ENCODE results near the gene PDE4B. TPM values are rescaled to one million over a fixed set of nuclear protein-coding genes. Genes with fewer than 3 reads are reported as not detected.

Gene PDE4B
- total and polyA plus RNA-seq, 10 of the 15 experiments (the other 5 are each of a cell fraction or from before 2014, with no cell fraction given), result 3.0 to 13.2 (median 5.7) TPM

GRCh38 chr1:65938506-65938905 lies 145.8 kb downstream of the PDE4B start (continued):
- TF ChIP-seq BMI1 (IDR thresholded peaks at IDR 0.05; ENCODE audit: borderline replicate concordance) (no peak), MTA3 (IDR thresholded peaks at IDR 0.05; ENCODE audit: borderline replicate concordance, low read length) (no peak), NR2C2 (IDR thresholded peaks at IDR 0.05; ENCODE audit: borderline replicate concordance, control insufficient read depth, insufficient read length, low read depth) (no peak), ATF3 (IDR thresholded peaks at IDR 0.05; ENCODE audit: borderline replicate concordance, extremely low read depth, low read depth, low read length) (no peak)

GRCh38 chr1:65939191-65939590 lies 146.5 kb downstream of the PDE4B start:
- Histone ChIP-seq H2AFZ (ENCODE audit: control insufficient read depth, low read depth, low read length) (no peak overlapping the region), H3K4me3 (no peak overlapping the region), H3K9me3 (replicated peaks; ENCODE audit: control insufficient read depth, insufficient read depth, low read length) (no peaks in the 10 kb centered on the region), H3K79me2 (ENCODE audit: control insufficient read depth, insufficient read depth, low read length) (no peaks in the 10 kb centered on the region), H3K9ac (ENCODE audit: control insufficient read depth, insufficient read depth, low read length) (no peak overlapping the region), H3K27me3 (replicated peaks in 1 of 2; ENCODE audit: control insufficient read depth in 2 of 2, insufficient read depth in 2 of 2, low read length in 1 of 2) (no peaks in the 10 kb centered on the region), H4K20me1 (ENCODE audit: control insufficient read depth, insufficient read depth) (no peaks in the 10 kb centered on the region), H3K27ac (ENCODE audit: control insufficient read depth, insufficient read depth) (no peak overlapping the region), H3K4me2 (ENCODE audit: control insufficient read depth, insufficient read depth) (no peak overlapping the region), H3K36me3 (ENCODE audit: control insufficient read depth in 2 of 2, insufficient read depth in 2 of 2, low read length in 1 of 2) (no peaks in the 10 kb centered on the region), H3K4me1 (ENCODE audit: control insufficient read depth, insufficient read depth, low read length) (no peaks in the 10 kb centered on the region)
- in situ Hi-C loops (cut with MboI), result no loop called here
- no peak for ATAC-seq
- no peak for TF ChIP-seq CHD4 (IDR thresholded peaks at IDR 0.05)
- no peak for TF ChIP-seq ZNF24 (IDR thresholded peaks at IDR 0.05)
- no peak for TF ChIP-seq ZNF207 (IDR thresholded peaks at IDR 0.05; ENCODE audit: borderline replicate concordance)
- no peak for TF ChIP-seq JUND (IDR thresholded peaks at IDR 0.05; ENCODE audit: low read depth, low read length)
- no peak for TF ChIP-seq HDGF (IDR thresholded peaks at IDR 0.05)
- TF ChIP-seq IKZF1 (conservative IDR thresholded peaks at IDR 0.05), result no peak
- no peak for TF ChIP-seq TARDBP (IDR thresholded peaks at IDR 0.05; ENCODE audit: borderline replicate concordance)
- TF ChIP-seq CEBPZ (IDR thresholded peaks at IDR 0.05; ENCODE audit: low read depth, low read length), result no peak
- TF ChIP-seq ETV6 (conservative IDR thresholded peaks at IDR 0.05 in 1 of 2, IDR thresholded peaks at IDR 0.05 in 1 of 2; ENCODE audit: borderline replicate concordance in 1 of 2, low read depth in 1 of 2), result no peak
- SMC1A ChIA-PET (ENCODE audit: uncharacterized antibody, unreplicated experiment), result no interaction called here
- FAIRE-seq, result no peak
- CTCF ChIA-PET, result no interaction called here
- DNase-seq (ENCODE audit: low read depth, low spot score), result no peak
- POLR2A ChIA-PET, result no interaction called here
- RAD21 ChIA-PET (ENCODE audit: unreplicated experiment), result no interaction called here
- intact Hi-C loops (cut with micrococcal nuclease; ENCODE audit: unreplicated experiment), result no loop called here
- no TSS peak for BruUV-seq (replicated peaks)

Data from GM12878 (cell line).